ENCODE results near the gene CADPS2. TPM values are rescaled to one million over a fixed set of nuclear protein-coding genes. Genes with fewer than 3 reads are reported as not detected.

Gene CADPS2
- total RNA-seq, 1 experiment from 2014 or later: not detected

DNA sequence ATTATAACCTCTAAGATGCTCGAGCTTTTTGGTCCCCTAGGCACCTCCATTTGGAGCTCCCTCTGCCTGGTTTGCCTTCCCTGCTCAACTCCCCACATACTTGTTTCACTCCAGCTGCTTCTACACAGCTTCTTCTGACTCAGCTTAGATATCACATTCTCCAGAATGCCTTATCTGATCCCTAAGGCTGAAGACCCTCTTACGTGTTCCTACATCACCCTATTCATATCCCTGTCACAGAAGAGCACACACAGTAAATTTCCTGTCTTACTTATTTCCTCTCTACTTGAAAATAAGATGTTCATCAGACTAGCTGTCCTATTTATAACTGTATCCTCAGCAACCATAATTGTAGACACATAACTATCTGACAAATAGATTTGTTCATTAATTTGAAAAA lies 122.2 kb downstream of the CADPS2 start:
- no peak overlapping the region for H3K4me2 ChIP-seq (ENCODE audit: low read depth, low read length, poor library complexity, severe bottlenecking)
- H3K9me3 ChIP-seq (ENCODE audit: low read length): no peaks in the 10 kb centered on the region
- H3K27ac ChIP-seq (ENCODE audit: low read length): no peak overlapping the region
- H3K36me3 ChIP-seq (ENCODE audit: insufficient read depth, low read length): no peaks in the 10 kb centered on the region
- H3K79me2 ChIP-seq (ENCODE audit: low read length): no peaks in the 10 kb centered on the region
- no peak overlapping the region for H2AFZ ChIP-seq (ENCODE audit: low read length)
- no peaks in the 10 kb centered on the region for H4K20me1 ChIP-seq (ENCODE audit: insufficient read depth, low read depth, low read length)
- DNase-seq: no peak
- H3K4me3 ChIP-seq (ENCODE audit: low read length): no peak overlapping the region
- no peak overlapping the region for H3K9ac ChIP-seq (ENCODE audit: low read length)
- no peaks in the 10 kb centered on the region for H3K27me3 ChIP-seq (ENCODE audit: low read length)
- H3K9me2 ChIP-seq (replicated peaks; ENCODE audit: insufficient read depth, low read length): no peaks in the 10 kb centered on the region
- no peaks in the 10 kb centered on the region for H3K4me1 ChIP-seq (ENCODE audit: low read length)

DNA sequence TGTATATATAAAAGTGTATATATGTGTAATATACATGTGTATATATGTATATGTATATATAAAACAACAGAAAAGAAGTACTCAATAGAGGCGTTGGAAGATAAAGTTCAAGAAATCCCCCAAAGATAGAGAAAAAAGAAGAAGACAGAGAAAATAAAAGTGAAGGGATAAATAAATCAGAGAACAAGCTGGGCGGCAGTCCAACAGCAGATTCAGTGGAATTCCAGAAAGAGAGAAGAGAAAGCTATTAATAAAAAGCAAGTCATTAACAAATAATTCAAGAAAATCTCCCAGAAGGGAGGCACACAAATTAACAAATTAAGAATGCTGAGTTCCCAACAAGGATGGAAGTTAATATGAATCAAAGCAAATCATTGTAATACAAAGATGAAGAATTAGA lies 124.2 kb downstream of the CADPS2 start:
- Histone ChIP-seq H3K9ac (ENCODE audit: low read length) (no peak overlapping the region), H3K4me1 (ENCODE audit: low read length) (no peaks in the 10 kb centered on the region), H3K9me2 (replicated peaks; ENCODE audit: insufficient read depth, low read length) (no peaks in the 10 kb centered on the region), H2AFZ (ENCODE audit: low read length) (no peak overlapping the region), H3K36me3 (ENCODE audit: insufficient read depth, low read length) (no peaks in the 10 kb centered on the region), H3K9me3 (ENCODE audit: low read length) (0 out of 2 replicates have a peak, but pooled peaks cover 3% of the 10 kb centered on the region), H4K20me1 (ENCODE audit: insufficient read depth, low read depth, low read length) (no peaks in the 10 kb centered on the region), H3K79me2 (ENCODE audit: low read length) (no peaks in the 10 kb centered on the region), H3K27ac (ENCODE audit: low read length) (no peak overlapping the region), H3K4me2 (ENCODE audit: low read depth, low read length, poor library complexity, severe bottlenecking) (no peak overlapping the region), H3K4me3 (ENCODE audit: low read length) (no peak overlapping the region), H3K27me3 (ENCODE audit: low read length) (no peaks in the 10 kb centered on the region)
- DNase-seq: no peak

DNA sequence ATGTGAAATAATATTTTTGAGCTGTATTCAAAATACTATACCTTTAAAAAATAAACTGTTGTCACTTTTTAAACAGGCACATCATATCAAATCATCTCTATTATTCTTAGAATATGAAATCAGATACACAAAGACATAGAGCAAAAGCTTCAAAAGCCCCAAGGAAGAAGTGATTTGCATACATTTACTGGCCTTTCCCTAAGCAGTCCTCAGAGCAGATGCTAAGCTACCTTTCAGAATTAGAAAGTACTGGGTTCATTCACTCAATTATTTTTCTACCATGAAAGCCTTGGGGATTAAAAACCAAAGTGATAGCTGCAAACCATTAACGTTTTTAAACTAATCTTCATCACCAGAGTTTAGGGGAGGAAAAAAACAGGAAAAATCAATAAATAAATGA lies 127.8 kb downstream of the CADPS2 start:
- DNase-seq: no peak
- H3K9ac ChIP-seq (ENCODE audit: low read length): no peak overlapping the region
- no peaks in the 10 kb centered on the region for H3K36me3 ChIP-seq (ENCODE audit: insufficient read depth, low read length)
- no peaks in the 10 kb centered on the region for H3K79me2 ChIP-seq (ENCODE audit: low read length)
- no peak overlapping the region for H3K27ac ChIP-seq (ENCODE audit: low read length)
- H3K27me3 ChIP-seq (ENCODE audit: low read length): no peaks in the 10 kb centered on the region
- no peak overlapping the region for H3K4me2 ChIP-seq (ENCODE audit: low read depth, low read length, poor library complexity, severe bottlenecking)
- no peak overlapping the region for H2AFZ ChIP-seq (ENCODE audit: low read length)
- no peaks in the 10 kb centered on the region for H3K9me2 ChIP-seq (replicated peaks; ENCODE audit: insufficient read depth, low read length)
- no peaks in the 10 kb centered on the region for H4K20me1 ChIP-seq (ENCODE audit: insufficient read depth, low read depth, low read length)
- no peak overlapping the region for H3K4me3 ChIP-seq (ENCODE audit: low read length)
- H3K9me3 ChIP-seq (ENCODE audit: low read length): 0 out of 2 replicates have a peak, but pooled peaks cover 3% of the 10 kb centered on the region
- no peaks in the 10 kb centered on the region for H3K4me1 ChIP-seq (ENCODE audit: low read length)

DNA sequence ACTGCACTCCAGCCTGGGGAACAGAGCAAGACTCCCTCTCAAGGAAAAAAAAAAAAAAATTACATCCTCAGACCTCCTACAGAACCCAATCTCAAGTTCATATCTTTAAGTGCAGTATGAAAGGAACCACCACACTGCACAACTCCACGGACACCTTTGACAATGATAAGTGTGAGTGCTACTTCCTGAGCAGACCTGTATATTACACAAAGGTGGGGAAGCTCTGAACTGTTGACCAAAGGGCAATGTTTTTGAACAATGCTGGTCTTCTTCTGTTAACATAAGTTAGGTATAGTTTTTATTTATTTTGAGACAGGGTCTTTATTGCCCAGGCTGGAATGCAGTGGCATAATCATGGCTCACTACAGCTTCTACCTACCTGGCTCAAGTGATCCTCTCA lies 129.4 kb downstream of the CADPS2 start:
- Histone ChIP-seq H3K9ac (ENCODE audit: low read length) (no peak overlapping the region), H3K9me2 (replicated peaks; ENCODE audit: insufficient read depth, low read length) (no peaks in the 10 kb centered on the region), H3K27me3 (ENCODE audit: low read length) (no peaks in the 10 kb centered on the region), H3K79me2 (ENCODE audit: low read length) (no peaks in the 10 kb centered on the region), H3K9me3 (ENCODE audit: low read length) (0 out of 2 replicates have a peak, but pooled peaks cover 3% of the 10 kb centered on the region), H3K4me3 (ENCODE audit: low read length) (no peak overlapping the region), H4K20me1 (ENCODE audit: insufficient read depth, low read depth, low read length) (no peaks in the 10 kb centered on the region), H2AFZ (ENCODE audit: low read length) (no peak overlapping the region), H3K4me2 (ENCODE audit: low read depth, low read length, poor library complexity, severe bottlenecking) (no peak overlapping the region), H3K4me1 (ENCODE audit: low read length) (no peaks in the 10 kb centered on the region), H3K27ac (ENCODE audit: low read length) (no peak overlapping the region), H3K36me3 (ENCODE audit: insufficient read depth, low read length) (no peaks in the 10 kb centered on the region)
- DNase-seq: no peak

DNA sequence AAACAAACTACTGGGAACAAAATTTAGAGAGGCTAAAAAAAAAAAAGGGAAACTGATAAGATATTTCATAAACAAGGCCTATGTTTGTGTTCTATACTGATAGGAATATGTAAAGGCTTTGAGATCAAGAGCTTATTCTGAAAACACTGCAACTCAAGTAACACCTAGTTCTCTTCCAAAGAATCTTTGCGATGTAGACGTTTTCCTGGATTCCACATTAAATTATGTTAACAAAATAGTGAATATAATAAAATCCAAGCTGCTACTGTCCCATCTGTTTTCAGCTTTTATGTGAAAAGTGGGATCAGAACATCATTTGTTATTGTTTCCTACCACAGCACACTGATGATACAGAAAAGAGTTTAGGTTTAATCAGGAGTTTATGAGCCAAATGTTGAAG lies 130.6 kb downstream of the CADPS2 start:
- H3K27me3 ChIP-seq (ENCODE audit: low read length): no peaks in the 10 kb centered on the region
- no peak overlapping the region for H2AFZ ChIP-seq (ENCODE audit: low read length)
- H3K4me1 ChIP-seq (ENCODE audit: low read length): no peaks in the 10 kb centered on the region
- H3K4me3 ChIP-seq (ENCODE audit: low read length): no peak overlapping the region
- no peaks in the 10 kb centered on the region for H3K9me2 ChIP-seq (replicated peaks; ENCODE audit: insufficient read depth, low read length)
- H3K4me2 ChIP-seq (ENCODE audit: low read depth, low read length, poor library complexity, severe bottlenecking): no peak overlapping the region
- no peak overlapping the region for H3K27ac ChIP-seq (ENCODE audit: low read length)
- no peaks in the 10 kb centered on the region for H3K36me3 ChIP-seq (ENCODE audit: insufficient read depth, low read length)
- no peaks in the 10 kb centered on the region for H3K79me2 ChIP-seq (ENCODE audit: low read length)
- peaks cover 7% of the 10 kb centered on the region; the same call in 1 of the 2 replicates for H3K9me3 ChIP-seq (ENCODE audit: low read length)
- H3K9ac ChIP-seq (ENCODE audit: low read length): no peak overlapping the region
- no peak for DNase-seq
- no peaks in the 10 kb centered on the region for H4K20me1 ChIP-seq (ENCODE audit: insufficient read depth, low read depth, low read length)

DNA sequence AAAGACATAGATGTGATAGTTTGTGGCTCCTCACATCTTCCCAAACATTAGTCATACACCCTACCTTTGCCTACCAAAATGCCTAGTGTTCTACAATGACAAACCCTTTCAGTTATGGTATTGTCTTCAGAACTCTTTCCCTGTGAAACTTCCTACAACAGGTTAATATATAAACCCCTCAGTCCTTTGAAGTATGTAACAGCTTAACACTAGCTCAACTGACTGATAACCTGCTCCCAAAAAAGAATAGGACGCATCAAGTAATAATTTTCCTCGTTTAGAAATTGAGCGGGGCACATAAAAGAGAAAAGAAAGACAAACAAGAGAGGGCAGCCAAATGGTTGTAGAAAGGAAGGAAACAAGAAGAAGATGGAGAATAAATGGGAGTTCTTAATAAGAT lies 133.7 kb downstream of the CADPS2 start:
- Histone ChIP-seq H3K27ac (ENCODE audit: low read length) (no peak overlapping the region), H3K9me3 (ENCODE audit: low read length) (peaks cover 6% of the 10 kb centered on the region; the same call in 1 of the 2 replicates), H3K4me1 (ENCODE audit: low read length) (no peaks in the 10 kb centered on the region), H4K20me1 (ENCODE audit: insufficient read depth, low read depth, low read length) (no peaks in the 10 kb centered on the region), H3K4me2 (ENCODE audit: low read depth, low read length, poor library complexity, severe bottlenecking) (no peak overlapping the region), H3K36me3 (ENCODE audit: insufficient read depth, low read length) (no peaks in the 10 kb centered on the region), H3K9ac (ENCODE audit: low read length) (no peak overlapping the region), H3K27me3 (ENCODE audit: low read length) (no peaks in the 10 kb centered on the region), H3K4me3 (ENCODE audit: low read length) (no peak overlapping the region), H2AFZ (ENCODE audit: low read length) (no peak overlapping the region), H3K9me2 (replicated peaks; ENCODE audit: insufficient read depth, low read length) (no peaks in the 10 kb centered on the region), H3K79me2 (ENCODE audit: low read length) (no peaks in the 10 kb centered on the region)
- no peak for DNase-seq

DNA sequence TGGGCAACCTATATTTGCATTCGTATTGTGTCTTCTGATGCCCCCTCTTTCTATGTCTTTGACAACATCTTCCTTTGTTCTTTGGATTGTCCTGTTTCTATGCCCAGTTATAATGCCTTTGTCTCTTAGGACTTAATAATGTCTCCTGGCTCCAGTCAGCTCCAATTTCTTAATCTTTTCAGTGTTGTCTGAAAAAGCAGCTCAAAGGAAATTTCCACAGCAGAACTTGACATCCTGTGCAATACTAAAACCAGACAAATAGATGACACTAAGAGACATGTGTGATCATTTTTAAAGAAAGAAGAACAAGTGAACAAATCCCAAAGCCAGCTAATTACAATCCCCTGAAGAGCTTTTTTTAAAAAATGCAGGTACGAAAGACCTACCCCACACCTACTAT lies 135.9 kb downstream of the CADPS2 start:
- H3K27ac ChIP-seq (ENCODE audit: low read length): no peak overlapping the region
- peaks cover 4% of the 10 kb centered on the region; the same call in 1 of the 2 replicates for H3K9me3 ChIP-seq (ENCODE audit: low read length)
- H3K4me3 ChIP-seq (ENCODE audit: low read length): no peak overlapping the region
- H2AFZ ChIP-seq (ENCODE audit: low read length): no peak overlapping the region
- no peak overlapping the region for H3K4me2 ChIP-seq (ENCODE audit: low read depth, low read length, poor library complexity, severe bottlenecking)
- no peaks in the 10 kb centered on the region for H3K4me1 ChIP-seq (ENCODE audit: low read length)
- H3K9me2 ChIP-seq (replicated peaks; ENCODE audit: insufficient read depth, low read length): no peaks in the 10 kb centered on the region
- H3K79me2 ChIP-seq (ENCODE audit: low read length): no peaks in the 10 kb centered on the region
- H3K36me3 ChIP-seq (ENCODE audit: insufficient read depth, low read length): no peaks in the 10 kb centered on the region
- no peaks in the 10 kb centered on the region for H3K27me3 ChIP-seq (ENCODE audit: low read length)
- no peak for DNase-seq
- H3K9ac ChIP-seq (ENCODE audit: low read length): no peak overlapping the region
- no peaks in the 10 kb centered on the region for H4K20me1 ChIP-seq (ENCODE audit: insufficient read depth, low read depth, low read length)

DNA sequence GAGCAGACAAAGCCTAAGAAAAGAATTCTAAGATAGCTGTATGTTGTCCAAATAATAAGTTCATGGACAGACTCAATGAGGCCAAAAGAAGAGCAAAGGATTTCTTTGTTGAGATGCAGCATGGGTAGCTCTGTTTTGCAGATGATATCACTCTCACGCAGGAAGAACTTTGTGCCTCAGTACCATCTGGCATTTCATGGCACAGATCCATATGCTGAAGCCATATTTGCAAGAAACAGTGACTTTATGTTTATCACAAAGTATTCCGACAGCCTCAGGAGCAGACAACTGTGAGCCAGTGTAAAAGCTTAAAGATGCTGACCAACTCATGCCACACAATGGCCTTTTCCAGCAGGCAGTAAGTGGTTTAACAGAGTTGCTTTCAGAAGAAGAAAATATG lies 138.1 kb downstream of the CADPS2 start:
- Histone ChIP-seq H4K20me1 (ENCODE audit: insufficient read depth, low read depth, low read length) (no peaks in the 10 kb centered on the region), H3K9ac (ENCODE audit: low read length) (no peak overlapping the region), H3K9me3 (ENCODE audit: low read length) (peaks cover 4% of the 10 kb centered on the region; the same call in 1 of the 2 replicates), H3K4me2 (ENCODE audit: low read depth, low read length, poor library complexity, severe bottlenecking) (no peak overlapping the region), H3K4me3 (ENCODE audit: low read length) (no peak overlapping the region), H2AFZ (ENCODE audit: low read length) (no peak overlapping the region), H3K27ac (ENCODE audit: low read length) (no peak overlapping the region), H3K4me1 (ENCODE audit: low read length) (no peaks in the 10 kb centered on the region), H3K36me3 (ENCODE audit: insufficient read depth, low read length) (no peaks in the 10 kb centered on the region), H3K9me2 (replicated peaks; ENCODE audit: insufficient read depth, low read length) (no peaks in the 10 kb centered on the region), H3K79me2 (ENCODE audit: low read length) (no peaks in the 10 kb centered on the region), H3K27me3 (ENCODE audit: low read length) (no peaks in the 10 kb centered on the region)
- DNase-seq: no peak

DNA sequence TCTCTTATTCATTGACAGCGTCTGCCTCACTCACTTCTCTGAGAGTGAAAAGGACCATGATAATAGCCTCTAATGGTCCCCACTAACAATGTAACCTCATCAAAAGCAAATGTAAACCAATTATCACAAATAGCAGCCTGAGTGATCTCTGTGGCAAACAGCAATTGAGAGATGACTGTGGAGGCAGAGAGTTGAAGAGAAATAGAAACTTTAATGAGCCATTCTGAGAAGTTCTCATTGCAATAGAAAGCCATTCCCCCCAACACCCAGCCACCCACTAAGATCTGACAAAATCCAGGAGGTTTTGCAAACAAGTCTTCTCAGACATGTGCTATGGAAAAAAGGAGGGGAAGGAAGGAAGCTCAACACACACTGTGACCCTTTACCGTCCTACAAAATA lies 139.3 kb downstream of the CADPS2 start:
- Histone ChIP-seq H3K4me3 (ENCODE audit: low read length) (no peak overlapping the region), H2AFZ (ENCODE audit: low read length) (no peak overlapping the region), H3K4me2 (ENCODE audit: low read depth, low read length, poor library complexity, severe bottlenecking) (no peak overlapping the region), H3K9me2 (replicated peaks; ENCODE audit: insufficient read depth, low read length) (no peaks in the 10 kb centered on the region), H3K9ac (ENCODE audit: low read length) (no peak overlapping the region), H3K27me3 (ENCODE audit: low read length) (no peaks in the 10 kb centered on the region), H3K36me3 (ENCODE audit: insufficient read depth, low read length) (no peaks in the 10 kb centered on the region), H3K79me2 (ENCODE audit: low read length) (no peaks in the 10 kb centered on the region), H3K9me3 (ENCODE audit: low read length) (peaks cover 4% of the 10 kb centered on the region; the same call in 1 of the 2 replicates), H3K4me1 (ENCODE audit: low read length) (no peaks in the 10 kb centered on the region), H3K27ac (ENCODE audit: low read length) (no peak overlapping the region), H4K20me1 (ENCODE audit: insufficient read depth, low read depth, low read length) (no peaks in the 10 kb centered on the region)
- no peak for DNase-seq

All from Karpas-422 (cell line).